ENCODE results near the gene ELK4. TPM values are rescaled to one million over a fixed set of nuclear protein-coding genes. Genes with fewer than 3 reads are reported as not detected.

Gene ELK4
- total RNA-seq, 1 donor from 2014 or later: 57.1 TPM

- no peaks in the 10 kb centered on the region for H3K9me3 Mint-ChIP-seq (ENCODE audit: unreplicated experiment)
- no peak overlapping the region for H3K4me3 Mint-ChIP-seq (ENCODE audit: unreplicated experiment)
Observed at GRCh38 chr1:205570796-205571537, 60.8 kb downstream of the ELK4 start.

GRCh38 chr1:205570173-205570501 is 61.7 kb downstream of the ELK4 start:
- Mint-ChIP-seq H3K27ac (ENCODE audit: unreplicated experiment) (no peak overlapping the region), H3K4me1 (ENCODE audit: unreplicated experiment) (peaks cover 8% of the 10 kb centered on the region), H3K9me3 (ENCODE audit: unreplicated experiment) (no peaks in the 10 kb centered on the region), H3K36me3 (ENCODE audit: low read depth, unreplicated experiment) (no peaks in the 10 kb centered on the region), H3K27me3 (ENCODE audit: unreplicated experiment) (peaks cover 22% of the 10 kb centered on the region), H3K4me3 (ENCODE audit: unreplicated experiment) (no peak overlapping the region)
- TF ChIP-seq CTCF (IDR thresholded peaks at IDR 0.05; ENCODE audit: unreplicated experiment): no peak
- no peak for DNase-seq (ENCODE audit: low spot score)

More at GRCh38 chr1:205570796-205571537, 60.8 kb downstream of the ELK4 start:
- Mint-ChIP-seq H3K4me1 (ENCODE audit: unreplicated experiment) (peaks cover 8% of the 10 kb centered on the region), H3K27ac (ENCODE audit: unreplicated experiment) (no peak overlapping the region), H3K27me3 (ENCODE audit: unreplicated experiment) (peaks cover 22% of the 10 kb centered on the region), H3K36me3 (ENCODE audit: low read depth, unreplicated experiment) (no peaks in the 10 kb centered on the region)
- DNase-seq (ENCODE audit: low spot score): no peak
- TF ChIP-seq CTCF (IDR thresholded peaks at IDR 0.05; ENCODE audit: unreplicated experiment): no peak

GRCh38 chr1:205569411-205570172 is 62.2 kb downstream of the ELK4 start:
- Mint-ChIP-seq H3K4me3 (ENCODE audit: unreplicated experiment) (no peak overlapping the region), H3K36me3 (ENCODE audit: low read depth, unreplicated experiment) (no peaks in the 10 kb centered on the region), H3K4me1 (ENCODE audit: unreplicated experiment) (peaks cover 8% of the 10 kb centered on the region), H3K9me3 (ENCODE audit: unreplicated experiment) (no peaks in the 10 kb centered on the region), H3K27me3 (ENCODE audit: unreplicated experiment) (peaks cover 22% of the 10 kb centered on the region), H3K27ac (ENCODE audit: unreplicated experiment) (no peak overlapping the region)
- TF ChIP-seq CTCF (IDR thresholded peaks at IDR 0.05; ENCODE audit: unreplicated experiment): no peak
- DNase-seq (ENCODE audit: low spot score): no peak

GRCh38 chr1:205568469-205569361 is 63.1 kb downstream of the ELK4 start:
- DNase-seq (ENCODE audit: low spot score): no peak
- no peak for TF ChIP-seq CTCF (IDR thresholded peaks at IDR 0.05; ENCODE audit: unreplicated experiment)
- Mint-ChIP-seq H3K27ac (ENCODE audit: unreplicated experiment) (no peak overlapping the region), H3K27me3 (ENCODE audit: unreplicated experiment) (peaks cover 22% of the 10 kb centered on the region), H3K36me3 (ENCODE audit: low read depth, unreplicated experiment) (no peaks in the 10 kb centered on the region), H3K9me3 (ENCODE audit: unreplicated experiment) (no peaks in the 10 kb centered on the region), H3K4me3 (ENCODE audit: unreplicated experiment) (peak overlapping the region; percentile 71), H3K4me1 (ENCODE audit: unreplicated experiment) (peaks cover 8% of the 10 kb centered on the region)

All from endothelial cell (in vitro differentiated cells).